GM19023 (cell line): ENCODE measurements around the gene SFMBT2.
"Not testable (repeated sequence)": the region's sequence is repeated elsewhere in the genome, so short reads cannot be mapped to it uniquely, and the experiment has no call there.

Experiments
- ATAC-seq: cut with Tn5 transposase; IDR thresholded peaks from one replicate; pipeline ENCODE4 v1.9.1; 2021; ENCODE audit warnings: mild to moderate bottlenecking, moderate library complexity; ENCODE audit not compliant: unreplicated experiment

SFMBT2 gene

DNA sequence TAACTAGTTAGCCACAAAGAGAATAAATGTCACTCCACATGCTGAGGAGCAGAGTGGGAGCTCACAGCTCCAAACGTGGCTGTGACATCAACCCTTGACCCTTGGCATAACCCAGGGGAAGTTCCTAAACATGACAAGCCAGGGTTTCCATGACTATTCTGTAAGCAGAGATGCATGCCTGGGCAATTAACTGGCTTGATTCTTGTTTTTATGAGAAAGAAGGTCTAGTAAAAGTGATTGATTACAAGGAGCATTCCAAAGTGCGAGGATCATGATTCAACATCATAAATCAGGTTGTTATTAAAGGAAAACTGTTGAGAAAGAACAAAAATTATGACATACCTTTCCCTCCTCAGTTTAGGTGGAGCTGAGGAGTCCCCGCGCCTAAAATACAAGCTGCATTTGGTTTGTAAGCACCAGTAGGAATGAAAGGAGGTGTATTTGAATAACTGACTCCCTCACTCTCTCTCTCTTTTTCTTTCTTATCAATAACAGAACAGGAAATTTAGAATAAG, 108.4 kb downstream of the SFMBT2 start:
- ATAC-seq: no peak

DNA sequence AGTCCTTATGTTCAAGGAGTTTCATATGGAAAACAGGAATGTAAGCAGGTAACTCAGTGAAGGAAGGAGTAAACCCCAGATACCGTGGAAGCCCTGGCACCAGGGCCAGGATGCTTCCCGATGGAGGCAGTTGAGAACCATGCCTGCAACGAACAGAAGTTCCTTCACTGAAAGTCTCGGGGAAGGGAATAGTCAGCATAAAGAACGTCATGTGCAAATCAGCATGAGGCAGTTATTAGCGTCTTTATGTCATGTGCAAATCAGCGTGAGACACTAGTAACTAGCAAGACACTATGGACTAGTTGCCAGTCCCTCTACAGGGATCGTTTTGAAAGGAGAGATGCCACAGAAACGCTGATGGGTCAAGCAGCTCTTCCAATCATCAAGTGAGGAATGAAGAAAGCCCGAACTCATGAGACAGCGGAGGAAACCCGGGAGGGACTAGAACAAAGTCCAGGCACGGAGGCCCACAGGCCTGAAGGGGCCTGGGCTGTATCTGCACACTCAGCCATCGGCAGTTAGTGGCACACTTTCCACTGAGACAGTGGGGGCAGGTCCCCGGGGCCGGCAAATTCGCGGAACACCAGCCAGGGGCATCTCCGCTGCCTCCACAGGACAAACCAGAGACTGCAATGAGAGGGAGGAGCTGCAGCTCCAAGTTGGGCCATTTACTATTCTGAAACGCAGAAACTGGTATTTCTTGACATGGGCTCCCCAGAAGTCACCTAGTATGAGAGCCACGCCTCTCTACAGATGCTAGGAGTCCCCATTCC, 109.6 kb downstream of the SFMBT2 start:
- ATAC-seq: no peak

DNA sequence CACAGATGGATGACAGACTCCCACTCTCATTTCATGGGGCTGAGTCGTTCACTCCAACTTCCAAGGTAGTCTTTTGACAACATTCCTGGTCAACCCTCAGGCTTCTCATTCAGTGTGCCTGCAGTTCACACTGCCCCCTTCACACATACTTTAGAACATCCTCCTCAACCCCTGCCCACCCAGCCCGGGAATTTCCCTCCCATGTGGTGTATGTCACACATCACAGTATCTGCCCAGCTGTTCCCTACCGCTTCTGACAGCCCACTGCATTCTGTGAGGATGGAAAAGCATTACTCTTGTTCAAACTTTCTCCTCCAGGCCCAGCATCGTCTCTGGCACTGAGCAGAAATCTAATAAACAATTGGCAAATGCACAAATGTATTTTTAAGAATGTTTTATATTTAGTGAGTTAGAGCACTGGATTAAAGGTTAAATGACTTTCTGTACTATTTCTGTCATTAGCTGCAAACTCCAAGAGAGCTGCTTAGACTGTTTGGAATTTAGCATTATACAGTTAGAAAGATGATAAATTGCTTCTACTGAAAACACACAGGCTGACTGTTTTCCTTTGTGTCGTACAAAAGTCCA, 110.4 kb downstream of the SFMBT2 start:
- ATAC-seq: no peak

GRCh38 chr10:7299601-7300325, 111.1 kb downstream of the SFMBT2 start:
- not testable (repeated sequence) for ATAC-seq

- ATAC-seq: no peak
Observed at GRCh38 chr10:7298495-7298894, 112.3 kb downstream of the SFMBT2 start.

GRCh38 chr10:7297094-7297493, 113.7 kb downstream of the SFMBT2 start:
- ATAC-seq: no peak

GRCh38 chr10:7296648-7297047, 114.2 kb downstream of the SFMBT2 start:
- no peak for ATAC-seq

- ATAC-seq: no peak
Observed at GRCh38 chr10:7296076-7296475, 114.8 kb downstream of the SFMBT2 start.

DNA sequence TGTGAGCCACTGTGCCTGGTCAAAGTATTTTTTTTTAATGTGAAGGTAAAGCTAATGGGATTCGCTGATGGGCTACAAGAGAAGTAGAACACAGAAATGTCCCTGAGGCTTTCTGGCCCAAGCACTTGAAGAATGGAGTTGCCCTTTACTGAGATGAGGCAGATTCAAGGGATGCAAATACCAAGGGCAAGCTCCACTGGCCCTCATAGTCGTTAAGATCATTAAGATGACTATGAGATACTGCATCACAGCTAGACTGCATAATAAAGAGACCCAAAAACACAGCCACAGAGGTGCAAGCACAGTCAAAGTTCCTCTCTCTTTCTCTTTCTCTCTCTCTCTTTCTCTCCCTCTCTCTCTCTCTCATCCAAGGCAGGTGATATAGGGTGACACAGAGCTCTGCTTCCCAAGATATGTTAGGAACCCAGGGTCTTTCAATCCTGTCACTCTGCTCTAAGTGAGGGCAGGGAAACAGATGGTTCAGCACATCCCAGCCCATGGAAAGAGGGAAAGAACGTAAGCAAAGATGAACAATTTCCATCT, 117.4 kb downstream of the SFMBT2 start:
- ATAC-seq: no peak

DNA sequence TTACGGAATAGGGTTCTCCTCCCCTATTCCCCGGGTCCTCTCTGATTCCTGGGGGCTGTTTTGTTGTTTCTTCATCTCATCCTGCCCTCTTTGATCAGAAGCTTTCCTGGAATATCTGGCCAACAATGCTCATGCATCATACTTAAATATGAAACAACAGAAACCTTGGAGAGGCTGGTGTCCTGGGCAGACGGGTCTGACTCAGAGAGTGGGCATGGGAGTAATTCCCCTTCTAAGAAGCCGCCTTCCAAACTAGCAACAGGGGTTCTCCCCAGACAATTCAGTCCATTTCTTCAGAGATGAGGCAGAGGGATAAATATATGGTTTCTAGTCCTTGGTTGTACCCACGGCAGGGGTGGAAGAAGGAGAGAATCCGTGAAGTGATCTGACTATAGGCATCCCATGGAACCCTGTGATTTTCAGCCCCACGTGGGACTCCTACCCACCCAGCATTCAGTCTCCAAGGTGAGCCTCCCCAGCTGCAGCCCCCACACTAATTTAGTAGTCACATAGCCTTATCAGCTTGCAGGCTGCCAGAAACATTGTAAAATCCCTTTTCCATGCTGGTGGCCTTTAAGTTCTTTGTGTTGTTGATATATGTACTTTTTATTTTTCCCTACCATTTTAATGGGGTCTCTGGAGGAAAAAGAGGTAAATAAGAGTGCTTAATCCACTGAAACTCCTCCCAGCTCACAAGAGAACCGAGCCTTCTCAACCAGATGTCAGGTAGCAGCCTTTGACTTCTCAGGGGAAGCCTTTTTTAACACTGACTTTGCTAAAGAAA, 119.2 kb downstream of the SFMBT2 start:
- ATAC-seq: no peak

DNA sequence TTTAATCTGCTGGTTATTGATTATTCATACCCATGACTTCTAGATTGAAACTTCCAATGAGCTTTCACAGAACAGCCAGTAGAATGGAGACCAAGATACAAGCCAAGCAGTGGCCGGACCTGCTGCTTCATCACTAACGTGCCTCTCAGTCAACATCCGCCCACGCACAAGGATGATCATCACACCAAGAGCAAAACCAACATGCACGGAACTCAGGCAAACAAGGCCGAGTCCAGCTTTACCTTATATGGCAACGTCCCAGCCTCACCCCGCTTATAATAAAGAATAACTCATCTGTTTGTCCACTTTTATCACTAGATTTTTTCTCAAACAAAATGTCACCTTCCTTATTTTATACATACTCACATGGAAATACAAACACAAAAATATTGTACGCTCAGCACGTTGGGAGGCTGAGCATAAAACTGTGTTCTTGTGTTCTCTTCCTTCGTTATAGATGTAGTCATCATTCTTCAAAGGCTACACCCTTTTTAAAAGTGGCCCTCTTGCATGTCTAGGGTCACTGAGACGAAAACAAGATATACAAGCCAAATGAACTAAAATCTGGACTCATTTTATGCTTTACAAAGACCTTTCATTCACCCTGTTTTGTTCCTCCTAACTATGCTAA, 122.7 kb downstream of the SFMBT2 start:
- ATAC-seq: no peak

DNA sequence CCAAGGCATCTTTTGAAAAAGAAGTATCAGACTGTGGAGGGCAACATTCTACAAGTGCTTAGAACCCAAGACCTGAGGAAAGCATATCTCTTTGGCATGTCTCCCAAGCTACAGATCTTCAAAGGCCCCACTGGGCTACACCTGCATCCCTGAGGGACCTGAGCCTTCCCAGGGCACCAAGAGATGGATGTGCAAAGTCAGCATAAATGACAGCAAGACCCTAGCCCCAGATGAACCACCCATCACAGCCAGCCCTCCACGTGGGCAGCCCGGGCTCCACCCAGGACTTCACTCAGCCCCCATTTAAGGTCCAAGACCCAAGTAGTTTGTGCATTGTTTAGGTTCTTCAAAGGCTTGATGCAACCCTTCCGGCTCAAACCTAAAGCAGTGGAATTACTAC, 123.5 kb downstream of the SFMBT2 start:
- no peak for ATAC-seq

DNA sequence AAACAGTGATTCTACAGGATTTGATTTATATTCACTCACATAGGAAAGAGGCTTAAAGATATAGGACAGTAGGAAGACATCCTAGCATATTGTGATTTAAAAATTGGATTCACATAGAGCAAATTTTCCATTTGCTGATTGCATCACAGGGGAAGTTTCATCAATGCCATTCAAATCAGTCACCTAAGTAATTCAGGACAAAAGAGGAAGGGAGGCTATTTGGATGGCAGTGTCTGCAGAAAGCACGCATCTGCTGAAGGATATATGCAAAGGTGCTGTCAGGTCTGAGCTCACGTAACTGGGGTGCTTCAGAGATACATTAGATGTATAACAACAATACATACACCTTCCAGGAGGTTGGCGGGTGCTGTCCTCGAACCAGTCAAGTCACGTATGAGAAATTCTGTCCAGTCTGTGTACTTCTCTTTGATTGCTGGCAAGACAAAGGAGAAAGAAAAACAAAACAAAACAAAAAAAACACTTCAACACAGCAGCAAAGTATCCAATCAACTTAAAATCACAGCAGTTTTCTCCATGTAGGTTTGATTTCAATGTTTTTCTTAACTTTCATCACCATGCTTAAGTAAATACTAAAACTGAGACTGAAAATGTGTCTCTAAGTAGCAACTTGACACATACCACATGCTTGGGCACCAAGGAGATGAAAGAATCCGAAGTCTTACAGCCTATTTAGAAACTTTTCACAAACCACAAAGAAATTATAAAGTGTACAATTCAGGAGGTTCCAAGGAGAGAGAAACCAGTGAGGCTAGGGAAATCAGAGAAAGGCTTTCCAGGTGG, 125.1 kb downstream of the SFMBT2 start:
- ATAC-seq: no peak

- no peak for ATAC-seq
Observed at GRCh38 chr10:7283246-7283645, 127.6 kb downstream of the SFMBT2 start.

GRCh38 chr10:7282457-7282856, 128.4 kb downstream of the SFMBT2 start:
- ATAC-seq: no peak

- ATAC-seq: no peak
Observed at GRCh38 chr10:7281429-7281828, 129.4 kb downstream of the SFMBT2 start.

- no peak for ATAC-seq
Observed at GRCh38 chr10:7279303-7279702, 131.5 kb downstream of the SFMBT2 start.

- ATAC-seq: no peak
Observed at GRCh38 chr10:7277867-7278266, 133.0 kb downstream of the SFMBT2 start.

DNA sequence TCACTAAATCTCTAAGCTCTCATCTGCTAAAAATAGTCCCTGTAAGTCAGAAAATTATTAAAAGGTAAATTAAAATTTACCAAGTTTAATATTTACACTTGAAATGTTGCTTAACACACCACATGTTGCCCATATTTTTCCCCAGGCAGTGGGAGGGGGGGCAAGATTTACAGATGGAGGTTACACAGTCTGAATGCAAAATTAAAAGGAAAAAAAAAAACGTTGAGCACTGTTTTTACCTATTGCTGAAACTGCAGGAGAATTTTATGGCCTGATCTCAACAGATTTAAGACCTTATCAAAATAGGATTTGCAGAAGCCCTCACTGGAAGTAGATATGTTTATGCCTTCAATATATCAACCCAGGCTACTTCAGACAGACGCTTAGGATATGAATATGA, 133.4 kb downstream of the SFMBT2 start:
- ATAC-seq: no peak
